GM23338 (cell line): ENCODE results near the gene MYO16. TPM values are rescaled to one million over a fixed set of nuclear protein-coding genes. Genes with fewer than 3 reads are reported as not detected.

Source experiments
- CREB1 ChIP-seq: fragments of 250-450 bp; sonication (Bioruptor Pico); IDR thresholded peaks from 2 replicates; pipeline ENCODE4 v1.5.0; 2020; ENCODE audit warnings: low read depth, mild to moderate bottlenecking, moderate library complexity
- EZH2 ChIP-seq: fragments of 200-600 bp; sonication (generic); IDR thresholded peaks from one replicate; pipeline ENCODE4 v1.8.0; 2017; ENCODE audit warnings: antibody characterized with exemption, mild to moderate bottlenecking, low read depth; ENCODE audit not compliant: unreplicated experiment
- JUNB ChIP-seq: IDR thresholded peaks from one replicate; pipeline ENCODE4 v1.6.1; 2016; ENCODE audit warnings: antibody characterized with exemption; ENCODE audit not compliant: unreplicated experiment
- POLR2AphosphoS5 ChIP-seq: IDR thresholded peaks from 2 replicates; pipeline ENCODE4 v1.6.1; 2016; ENCODE audit warnings: antibody characterized with exemption, low read depth
- STAT1 ChIP-seq: IDR thresholded peaks from one replicate; pipeline ENCODE4 v1.6.1; 2016; ENCODE audit warnings: antibody characterized with exemption; ENCODE audit not compliant: unreplicated experiment
- ZNF114 ChIP-seq: fragments of 250-450 bp; sonication (Bioruptor Pico); IDR thresholded peaks from 2 replicates; pipeline ENCODE4 v1.5.0; 2020; ENCODE audit warnings: mild to moderate bottlenecking, moderate library complexity
- ZNF331 ChIP-seq: fragments of 250-450 bp; sonication (Bioruptor Pico); IDR thresholded peaks from 2 replicates; pipeline ENCODE4 v1.5.0; 2020; ENCODE audit warnings: low read depth, mild to moderate bottlenecking, moderate library complexity
- polyA plus RNA-seq: library from polyadenylated mRNA; unstranded; fragments of >200 nt; fragmentation: Nextera tagmentation; extraction: Ambion mirVana; gene quantifications from 2 replicates; pipeline ENCODE4 v1.2.1, GENCODE V29; 2016
- total RNA-seq: library from RNA; depleted of rRNA; stranded (reverse); fragments of >200 nt; shearing (Covaris generic); gene quantifications from 2 replicates; pipeline ENCODE4 v1.2.3, GENCODE V29; 2014
- TF ChIP-seq, protein P1 (sequence below): fragments of 250-450 bp; sonication (Bioruptor Pico); IDR thresholded peaks from 2 replicates; pipeline ENCODE4 v1.5.0; 2020; ENCODE audit warnings: mild to moderate bottlenecking, moderate library complexity
- TF ChIP-seq, protein P2 (sequence below): IDR thresholded peaks from 2 replicates; pipeline ENCODE4 v1.6.1; 2016; ENCODE audit warnings: antibody characterized with exemption
- TF ChIP-seq, protein P3 (sequence below), 2 experiments: fragments of 200-600 bp in 1 of 2; sonication (generic) in 1 of 2; conservative IDR thresholded peaks; 2 replicates each; pipeline versions ENCODE4 v1.5.1 to v1.6.1; 2016 to 2017; ENCODE audit warnings: antibody characterized with exemption in 2 of 2, low read depth in 2 of 2, mild to moderate bottlenecking in 2 of 2, moderate library complexity in 1 of 2

Gene MYO16
- total and polyA plus RNA-seq, 2 experiments from 2014 or later, result 0.10 to 0.13 TPM

DNA sequence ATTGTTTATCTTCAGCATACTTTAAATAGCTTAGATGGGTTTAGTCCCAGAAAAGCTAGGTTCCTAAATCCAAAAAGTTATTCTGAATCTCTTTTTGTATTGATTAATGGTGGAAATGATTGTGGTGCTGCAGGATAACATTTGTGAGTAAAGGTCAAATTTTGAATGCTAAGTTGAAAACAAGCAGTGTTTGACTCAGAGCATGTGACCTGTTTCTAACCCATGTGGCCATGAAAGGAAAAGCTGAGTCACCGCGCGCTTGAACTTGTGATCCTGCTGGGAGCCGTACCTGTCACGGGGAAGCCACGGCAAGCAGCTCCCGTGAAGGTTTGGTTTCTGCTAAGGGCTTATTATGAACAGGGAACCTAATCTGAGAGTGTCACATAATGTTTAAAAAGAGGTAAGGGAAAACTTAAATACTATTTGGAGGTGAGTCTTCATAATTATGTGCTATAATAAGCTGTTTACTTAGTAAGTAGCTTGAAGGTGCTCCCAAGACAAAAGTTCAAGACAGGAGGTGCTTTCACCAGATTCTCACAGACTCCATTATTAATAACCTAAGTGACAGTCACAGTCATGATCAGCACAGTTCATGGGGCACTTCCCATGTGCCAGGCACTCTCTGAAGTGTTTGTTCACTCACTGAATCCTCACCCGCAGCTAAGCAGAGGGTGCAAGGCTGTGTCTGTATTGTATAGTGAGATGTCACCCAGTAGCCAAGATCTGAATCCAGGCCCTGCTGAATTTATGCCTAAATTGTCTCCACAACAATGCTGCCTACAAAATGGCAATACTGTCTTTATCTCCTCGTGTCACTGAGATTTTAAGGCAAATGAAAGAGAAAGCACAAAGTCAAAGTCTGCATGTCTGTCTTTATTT is 286.5 kb downstream of the MYO16 start (continued):
- TF ChIP-seq, protein P1, sequence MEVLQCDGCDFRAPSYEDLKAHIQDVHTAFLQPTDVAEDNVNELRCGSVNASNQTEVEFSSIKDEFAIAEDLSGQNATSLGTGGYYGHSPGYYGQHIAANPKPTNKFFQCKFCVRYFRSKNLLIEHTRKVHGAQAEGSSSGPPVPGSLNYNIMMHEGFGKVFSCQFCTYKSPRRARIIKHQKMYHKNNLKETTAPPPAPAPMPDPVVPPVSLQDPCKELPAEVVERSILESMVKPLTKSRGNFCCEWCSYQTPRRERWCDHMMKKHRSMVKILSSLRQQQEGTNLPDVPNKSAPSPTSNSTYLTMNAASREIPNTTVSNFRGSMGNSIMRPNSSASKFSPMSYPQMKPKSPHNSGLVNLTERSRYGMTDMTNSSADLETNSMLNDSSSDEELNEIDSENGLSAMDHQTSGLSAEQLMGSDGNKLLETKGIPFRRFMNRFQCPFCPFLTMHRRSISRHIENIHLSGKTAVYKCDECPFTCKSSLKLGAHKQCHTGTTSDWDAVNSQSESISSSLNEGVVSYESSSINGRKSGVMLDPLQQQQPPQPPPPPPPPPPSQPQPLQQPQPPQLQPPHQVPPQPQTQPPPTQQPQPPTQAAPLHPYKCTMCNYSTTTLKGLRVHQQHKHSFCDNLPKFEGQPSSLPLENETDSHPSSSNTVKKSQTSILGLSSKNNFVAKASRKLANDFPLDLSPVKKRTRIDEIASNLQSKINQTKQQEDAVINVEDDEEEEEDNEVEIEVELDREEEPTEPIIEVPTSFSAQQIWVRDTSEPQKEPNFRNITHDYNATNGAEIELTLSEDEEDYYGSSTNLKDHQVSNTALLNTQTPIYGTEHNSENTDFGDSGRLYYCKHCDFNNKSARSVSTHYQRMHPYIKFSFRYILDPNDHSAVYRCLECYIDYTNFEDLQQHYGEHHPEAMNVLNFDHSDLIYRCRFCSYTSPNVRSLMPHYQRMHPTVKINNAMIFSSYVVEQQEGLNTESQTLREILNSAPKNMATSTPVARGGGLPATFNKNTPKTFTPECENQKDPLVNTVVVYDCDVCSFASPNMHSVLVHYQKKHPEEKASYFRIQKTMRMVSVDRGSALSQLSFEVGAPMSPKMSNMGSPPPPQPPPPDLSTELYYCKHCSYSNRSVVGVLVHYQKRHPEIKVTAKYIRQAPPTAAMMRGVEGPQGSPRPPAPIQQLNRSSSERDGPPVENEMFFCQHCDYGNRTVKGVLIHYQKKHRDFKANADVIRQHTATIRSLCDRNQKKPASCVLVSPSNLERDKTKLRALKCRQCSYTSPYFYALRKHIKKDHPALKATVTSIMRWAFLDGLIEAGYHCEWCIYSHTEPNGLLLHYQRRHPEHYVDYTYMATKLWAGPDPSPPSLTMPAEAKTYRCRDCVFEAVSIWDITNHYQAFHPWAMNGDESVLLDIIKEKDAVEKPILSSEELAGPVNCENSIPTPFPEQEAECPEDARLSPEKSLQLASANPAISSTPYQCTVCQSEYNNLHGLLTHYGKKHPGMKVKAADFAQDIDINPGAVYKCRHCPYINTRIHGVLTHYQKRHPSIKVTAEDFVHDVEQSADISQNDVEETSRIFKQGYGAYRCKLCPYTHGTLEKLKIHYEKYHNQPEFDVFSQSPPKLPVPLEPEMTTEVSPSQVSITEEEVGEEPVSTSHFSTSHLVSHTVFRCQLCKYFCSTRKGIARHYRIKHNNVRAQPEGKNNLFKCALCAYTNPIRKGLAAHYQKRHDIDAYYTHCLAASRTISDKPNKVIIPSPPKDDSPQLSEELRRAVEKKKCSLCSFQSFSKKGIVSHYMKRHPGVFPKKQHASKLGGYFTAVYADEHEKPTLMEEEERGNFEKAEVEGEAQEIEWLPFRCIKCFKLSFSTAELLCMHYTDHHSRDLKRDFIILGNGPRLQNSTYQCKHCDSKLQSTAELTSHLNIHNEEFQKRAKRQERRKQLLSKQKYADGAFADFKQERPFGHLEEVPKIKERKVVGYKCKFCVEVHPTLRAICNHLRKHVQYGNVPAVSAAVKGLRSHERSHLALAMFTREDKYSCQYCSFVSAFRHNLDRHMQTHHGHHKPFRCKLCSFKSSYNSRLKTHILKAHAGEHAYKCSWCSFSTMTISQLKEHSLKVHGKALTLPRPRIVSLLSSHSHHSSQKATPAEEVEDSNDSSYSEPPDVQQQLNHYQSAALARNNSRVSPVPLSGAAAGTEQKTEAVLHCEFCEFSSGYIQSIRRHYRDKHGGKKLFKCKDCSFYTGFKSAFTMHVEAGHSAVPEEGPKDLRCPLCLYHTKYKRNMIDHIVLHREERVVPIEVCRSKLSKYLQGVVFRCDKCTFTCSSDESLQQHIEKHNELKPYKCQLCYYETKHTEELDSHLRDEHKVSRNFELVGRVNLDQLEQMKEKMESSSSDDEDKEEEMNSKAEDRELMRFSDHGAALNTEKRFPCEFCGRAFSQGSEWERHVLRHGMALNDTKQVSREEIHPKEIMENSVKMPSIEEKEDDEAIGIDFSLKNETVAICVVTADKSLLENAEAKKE, result no peak
- TF ChIP-seq, protein P2, sequence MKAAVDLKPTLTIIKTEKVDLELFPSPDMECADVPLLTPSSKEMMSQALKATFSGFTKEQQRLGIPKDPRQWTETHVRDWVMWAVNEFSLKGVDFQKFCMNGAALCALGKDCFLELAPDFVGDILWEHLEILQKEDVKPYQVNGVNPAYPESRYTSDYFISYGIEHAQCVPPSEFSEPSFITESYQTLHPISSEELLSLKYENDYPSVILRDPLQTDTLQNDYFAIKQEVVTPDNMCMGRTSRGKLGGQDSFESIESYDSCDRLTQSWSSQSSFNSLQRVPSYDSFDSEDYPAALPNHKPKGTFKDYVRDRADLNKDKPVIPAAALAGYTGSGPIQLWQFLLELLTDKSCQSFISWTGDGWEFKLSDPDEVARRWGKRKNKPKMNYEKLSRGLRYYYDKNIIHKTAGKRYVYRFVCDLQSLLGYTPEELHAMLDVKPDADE, result no peak
- TF ChIP-seq EZH2, result no peak
- no peak for TF ChIP-seq JUNB
- no peak for TF ChIP-seq POLR2AphosphoS5
- no peak for TF ChIP-seq ZNF331 (CRISPR knock-in tag)
- TF ChIP-seq ZNF114 (CRISPR knock-in tag), result no peak
- no peak for TF ChIP-seq STAT1
- TF ChIP-seq, protein P3, sequence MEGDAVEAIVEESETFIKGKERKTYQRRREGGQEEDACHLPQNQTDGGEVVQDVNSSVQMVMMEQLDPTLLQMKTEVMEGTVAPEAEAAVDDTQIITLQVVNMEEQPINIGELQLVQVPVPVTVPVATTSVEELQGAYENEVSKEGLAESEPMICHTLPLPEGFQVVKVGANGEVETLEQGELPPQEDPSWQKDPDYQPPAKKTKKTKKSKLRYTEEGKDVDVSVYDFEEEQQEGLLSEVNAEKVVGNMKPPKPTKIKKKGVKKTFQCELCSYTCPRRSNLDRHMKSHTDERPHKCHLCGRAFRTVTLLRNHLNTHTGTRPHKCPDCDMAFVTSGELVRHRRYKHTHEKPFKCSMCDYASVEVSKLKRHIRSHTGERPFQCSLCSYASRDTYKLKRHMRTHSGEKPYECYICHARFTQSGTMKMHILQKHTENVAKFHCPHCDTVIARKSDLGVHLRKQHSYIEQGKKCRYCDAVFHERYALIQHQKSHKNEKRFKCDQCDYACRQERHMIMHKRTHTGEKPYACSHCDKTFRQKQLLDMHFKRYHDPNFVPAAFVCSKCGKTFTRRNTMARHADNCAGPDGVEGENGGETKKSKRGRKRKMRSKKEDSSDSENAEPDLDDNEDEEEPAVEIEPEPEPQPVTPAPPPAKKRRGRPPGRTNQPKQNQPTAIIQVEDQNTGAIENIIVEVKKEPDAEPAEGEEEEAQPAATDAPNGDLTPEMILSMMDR (conservative IDR thresholded peaks at IDR 0.05; ENCODE audit: low read depth in 2 of 2), result no peak
- TF ChIP-seq CREB1 (CRISPR knock-in tag), result no peak
